NCI-H510A (cell line): ENCODE data around the gene CXCR5.
A peak's percentile ranks its signal among the peaks of the same experiment; 100 is the strongest.
"Not testable (repeated sequence)": the region's sequence is repeated elsewhere in the genome, so short reads cannot be mapped to it uniquely, and the experiment has no call there.

Experiments used
- DNase-seq: peaks from one replicate; lab custom pipeline; 2025; lab: John Stamatoyannopoulos, UW

The CXCR5 gene

GRCh38 chr11:118883368-118884071 is at the start of gene CXCR5:
TSS of gene CXCR5 (plus strand) at chr11:118883892. CDS start at chr11:118883942, 50 bp downstream.
- peak; percentile 61 for DNase-seq

GRCh38 chr11:118834427-118835028 is 49.2 kb upstream of the CXCR5 start:
- DNase-seq = no peak

- DNase-seq = no peak
Observed at GRCh38 chr11:118837868-118838267, 45.8 kb upstream of the CXCR5 start.

- DNase-seq = no peak
Observed at GRCh38 chr11:118838905-118839553, 44.7 kb upstream of the CXCR5 start.

GRCh38 chr11:118841469-118842242 is 42.0 kb upstream of the CXCR5 start:
- DNase-seq = no peak

GRCh38 chr11:118842369-118842768 is 41.3 kb upstream of the CXCR5 start:
- DNase-seq = no peak

- not testable (repeated sequence) for DNase-seq
Observed at GRCh38 chr11:118842843-118843242, 40.8 kb upstream of the CXCR5 start.

GRCh38 chr11:118843565-118843964 is 40.1 kb upstream of the CXCR5 start:
- DNase-seq = no peak

- no peak for DNase-seq
Observed at GRCh38 chr11:118845369-118845768, 38.3 kb upstream of the CXCR5 start.

GRCh38 chr11:118846181-118846935 is 37.3 kb upstream of the CXCR5 start:
- DNase-seq = no peak

GRCh38 chr11:118849825-118850224 is 33.9 kb upstream of the CXCR5 start:
- DNase-seq = no peak

- no peak for DNase-seq
Observed at GRCh38 chr11:118851970-118852369, 31.7 kb upstream of the CXCR5 start.

- DNase-seq = no peak
Observed at GRCh38 chr11:118853678-118854077, 30.0 kb upstream of the CXCR5 start.

GRCh38 chr11:118856314-118856713 is 27.4 kb upstream of the CXCR5 start:
- no peak for DNase-seq

GRCh38 chr11:118857385-118857784 is 26.3 kb upstream of the CXCR5 start:
- no peak for DNase-seq

- DNase-seq = no peak
Observed at GRCh38 chr11:118859973-118860372, 23.7 kb upstream of the CXCR5 start.

- DNase-seq = no peak
Observed at GRCh38 chr11:118868659-118869058, 15.0 kb upstream of the CXCR5 start.

GRCh38 chr11:118870396-118871343 is 13.0 kb upstream of the CXCR5 start:
- no peak for DNase-seq

- DNase-seq = no peak
Observed at GRCh38 chr11:118872403-118872821, 11.3 kb upstream of the CXCR5 start.

GRCh38 chr11:118873804-118874203 is 9.9 kb upstream of the CXCR5 start:
- no peak for DNase-seq

GRCh38 chr11:118876286-118876685 is 7.4 kb upstream of the CXCR5 start:
- DNase-seq = no peak
